ENCODE results near the gene BRPF3.

- TF ChIP-seq CTCF (IDR thresholded peaks at IDR 0.05) (no peak), ZFX (IDR thresholded peaks at IDR 0.05; ENCODE audit: borderline replicate concordance) (no peak)
Observed at GRCh38 chr6:36201612-36202011, 5.1 kb downstream of the BRPF3 start.
